Brain pericyte (primary cell): ENCODE data around the gene SLC29A3.

Source experiments
- DNase-seq: peaks from one replicate; pipeline ENCODE4 v3.0.0-alpha.2; 2012; ENCODE audit warnings: low read depth, low spot score

The SLC29A3 gene

GRCh38 chr10:71392292-71392691 is 73.2 kb downstream of the SLC29A3 start:
- no peak for DNase-seq

- no peak for DNase-seq
Measured at GRCh38 chr10:71392791-71393781, 74.0 kb downstream of the SLC29A3 start.

DNA sequence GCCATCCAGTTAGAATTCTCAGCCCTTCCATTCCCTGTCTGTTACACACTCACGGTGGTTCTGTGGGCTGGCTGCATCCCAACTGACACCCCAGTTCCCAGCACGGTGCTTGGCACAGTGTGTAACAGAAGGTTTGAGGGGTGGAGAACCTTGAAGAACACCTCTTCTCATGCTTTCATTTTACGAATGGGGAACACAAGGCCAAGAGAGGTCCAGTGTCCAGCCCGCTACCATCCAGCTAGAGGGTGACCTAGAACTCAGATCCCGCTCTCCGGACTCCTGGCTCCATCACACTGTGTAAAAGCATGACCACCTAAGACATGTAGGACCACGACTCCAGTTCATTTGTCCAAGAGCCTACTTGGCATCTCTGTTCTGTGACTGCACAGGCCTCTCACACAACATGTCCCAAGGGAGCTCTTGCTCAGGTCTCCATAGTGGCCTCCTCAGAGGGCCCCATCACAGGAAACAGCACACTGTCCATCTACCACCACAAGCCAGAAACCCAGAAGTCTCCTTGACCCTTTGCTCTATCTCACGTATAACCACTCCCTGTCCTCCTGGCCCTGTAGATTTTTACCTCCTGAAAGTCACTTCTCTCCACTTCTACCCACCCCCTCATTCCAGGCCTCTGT is 74.9 kb downstream of the SLC29A3 start:
- no peak for DNase-seq

- DNase-seq = no peak
Measured at GRCh38 chr10:71394926-71395562, 76.0 kb downstream of the SLC29A3 start.

DNA sequence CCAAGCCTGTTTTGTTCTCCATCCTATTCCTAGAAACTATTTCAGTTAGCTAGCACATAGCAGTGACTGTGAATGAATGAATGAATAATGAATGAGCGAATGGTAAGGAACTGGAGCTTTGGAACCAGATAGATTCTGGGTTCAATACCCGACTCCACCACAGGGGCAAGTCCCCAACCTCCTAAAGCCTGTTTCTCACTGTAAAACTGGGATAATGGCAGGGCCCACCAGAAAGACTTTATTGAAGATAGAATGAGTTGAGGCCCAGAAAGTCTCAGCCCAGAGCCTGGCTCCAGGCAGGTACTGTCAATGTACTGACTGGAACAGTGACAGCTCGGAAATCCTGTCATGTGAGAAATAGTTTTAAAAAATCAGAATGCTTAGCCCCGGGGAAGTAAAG is 76.6 kb downstream of the SLC29A3 start:
- DNase-seq = no peak

GRCh38 chr10:71396084-71396710 is 77.1 kb downstream of the SLC29A3 start:
- no peak for DNase-seq

GRCh38 chr10:71396711-71397295 is 77.7 kb downstream of the SLC29A3 start, which contains the start of gene CDH23:
Gene CDH23, plus strand, starts transcription at chr10:71396920. Its CDS starts 42,912 bp downstream, at chr10:71439832.
- no peak for DNase-seq

DNA sequence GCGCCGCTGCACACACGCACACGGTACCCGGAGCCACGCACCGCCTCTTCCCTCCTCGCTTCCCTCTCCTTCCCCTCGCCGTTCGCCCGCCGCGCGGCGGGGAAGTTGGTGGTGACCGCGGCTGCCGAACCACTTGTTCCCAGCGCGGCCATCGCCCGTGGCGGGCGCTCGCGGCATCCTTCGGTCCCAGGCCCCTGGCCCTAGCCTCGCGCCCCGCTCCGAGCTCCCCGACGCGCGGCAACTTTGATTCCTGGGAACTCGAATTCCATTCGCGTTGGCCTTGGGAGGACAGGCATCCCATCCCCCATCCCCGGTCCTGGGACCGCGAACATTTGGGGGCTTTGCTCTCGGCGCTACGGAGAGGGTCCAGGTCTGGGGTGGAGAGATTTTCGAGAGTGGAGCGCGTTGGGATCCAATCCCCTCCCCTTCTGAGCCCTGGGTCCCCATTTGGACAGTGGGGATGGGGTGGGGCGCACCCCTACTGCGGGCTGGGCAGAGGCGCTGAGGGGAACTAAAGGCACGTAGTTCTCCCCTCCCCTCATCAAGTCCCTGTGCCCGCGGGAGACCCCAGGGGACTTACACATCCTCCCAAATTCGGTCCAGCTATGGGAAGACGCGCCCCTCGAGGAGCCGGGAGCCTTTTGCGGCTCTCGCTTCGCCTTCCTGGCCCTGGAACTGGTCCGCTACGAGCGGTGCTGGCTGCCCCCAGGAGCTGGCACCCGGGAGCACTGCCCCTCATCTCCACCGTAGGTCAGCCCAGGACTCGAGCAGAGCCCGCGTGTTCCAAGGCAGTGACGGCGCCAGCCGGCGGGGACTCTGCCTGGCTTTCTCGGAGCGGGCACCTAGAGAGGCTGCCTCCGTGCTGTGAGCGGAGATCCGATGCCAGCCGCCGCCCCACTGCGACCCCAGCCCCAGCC is 78.5 kb downstream of the SLC29A3 start:
- DNase-seq = no peak

- no peak for DNase-seq
Measured at GRCh38 chr10:71398976-71399375, 79.9 kb downstream of the SLC29A3 start.

GRCh38 chr10:71399946-71400345 is 80.9 kb downstream of the SLC29A3 start:
- no peak for DNase-seq

GRCh38 chr10:71401056-71401455 is 82.0 kb downstream of the SLC29A3 start:
- DNase-seq = no peak

GRCh38 chr10:71402005-71402404 is 82.9 kb downstream of the SLC29A3 start:
- DNase-seq = no peak

GRCh38 chr10:71404503-71405295 is 85.6 kb downstream of the SLC29A3 start:
- no peak for DNase-seq

DNA sequence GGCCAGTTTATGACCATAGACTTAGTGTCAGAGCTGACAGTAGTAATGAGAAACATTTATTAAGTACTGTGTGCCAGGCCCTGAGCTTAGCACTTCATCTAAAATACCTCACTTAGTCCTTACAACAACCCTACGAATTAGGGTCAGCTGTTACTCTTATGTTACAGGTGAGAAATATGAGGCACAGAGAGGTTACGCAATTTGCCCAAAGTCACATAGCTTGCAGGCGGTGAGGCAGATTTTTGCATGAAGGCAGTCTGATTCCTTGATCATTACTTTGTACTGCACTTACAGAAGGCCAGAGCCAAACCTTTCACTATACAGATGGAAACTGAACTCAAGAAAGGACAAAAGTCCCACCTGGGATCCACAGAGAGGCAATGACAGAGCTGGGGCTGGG is 87.8 kb downstream of the SLC29A3 start:
- no peak for DNase-seq

- no peak for DNase-seq
Measured at GRCh38 chr10:71408436-71409225, 89.6 kb downstream of the SLC29A3 start.

DNA sequence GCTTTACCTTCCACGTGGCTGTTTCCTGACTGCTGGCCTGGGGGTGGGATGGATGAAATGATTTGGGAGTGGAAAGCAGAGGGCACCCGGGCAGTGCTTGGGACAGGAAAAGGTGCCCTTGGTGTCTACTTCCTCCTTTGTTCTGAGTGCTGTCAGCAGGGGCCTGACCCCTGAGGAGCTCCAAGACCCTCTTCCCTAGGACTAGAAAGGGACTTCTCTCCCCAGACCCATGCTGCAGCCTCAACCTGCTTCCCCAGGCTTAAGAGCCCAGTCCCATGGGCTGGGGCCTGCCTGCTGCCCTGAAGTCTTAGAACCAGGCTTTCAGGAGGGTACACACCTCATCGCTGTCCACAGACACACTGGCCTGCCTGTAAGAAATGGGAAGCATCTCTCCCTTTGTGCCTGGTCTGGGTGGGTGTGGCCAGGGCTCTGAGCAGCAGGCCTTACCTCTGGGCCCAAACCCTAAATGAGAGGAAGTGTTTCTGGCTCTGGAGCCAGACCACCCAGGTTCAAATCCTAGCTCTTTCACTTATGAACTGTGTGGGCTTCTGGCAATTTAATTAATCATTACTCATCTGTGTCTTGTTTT is 90.6 kb downstream of the SLC29A3 start:
- DNase-seq = no peak
